ENCODE measurements around the gene PAPPA. TPM values are rescaled to one million over a fixed set of nuclear protein-coding genes. Genes with fewer than 3 reads are reported as not detected.

Gene PAPPA
- total and polyA plus RNA-seq, 9 of the 15 experiments (the other 6 are each of a cell fraction or from before 2014, with no cell fraction given): 0.06 to 0.18 (median 0.11) TPM

DNA sequence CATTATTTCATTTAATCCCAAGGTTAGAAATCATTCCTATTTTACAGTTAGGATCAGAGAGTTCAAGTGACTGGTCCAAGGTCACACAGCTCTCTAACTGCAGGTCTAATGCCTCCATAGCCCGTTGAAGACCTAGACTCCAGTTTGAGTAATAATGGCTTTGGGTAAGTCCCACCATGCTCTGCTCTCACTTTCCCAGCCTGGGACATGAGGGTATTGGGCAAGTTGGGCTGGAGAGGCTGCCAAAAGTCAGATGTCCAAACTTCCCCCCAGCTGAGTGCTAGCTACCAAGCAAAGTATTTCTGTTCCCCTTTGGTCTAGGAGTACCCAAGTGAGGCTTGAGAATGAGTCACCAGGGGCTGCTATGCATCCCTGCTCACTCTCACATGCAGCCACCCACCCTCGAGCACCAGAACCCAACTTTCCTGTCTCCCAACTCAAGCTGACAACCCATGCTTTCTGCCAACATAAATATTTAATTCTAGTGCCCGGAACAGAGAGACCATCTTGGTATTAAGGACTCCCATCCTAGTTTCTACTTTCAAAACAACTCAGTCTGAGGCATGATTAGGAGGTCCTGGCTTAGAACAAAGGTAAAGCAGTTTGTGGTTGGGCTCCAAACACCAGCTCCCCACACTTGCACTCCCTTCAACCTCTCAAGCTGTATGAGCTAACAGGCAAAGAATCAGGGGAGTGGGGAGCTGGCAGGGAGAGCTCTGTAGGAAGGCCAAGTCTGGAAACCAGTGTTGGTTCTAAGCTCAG, 297.0 kb downstream of the PAPPA start (continued):
- TF ChIP-seq HMG20B (CRISPR knock-in tag; IDR thresholded peaks at IDR 0.05) (no peak), MAZ (CRISPR knock-in tag; conservative IDR thresholded peaks at IDR 0.05 in 1 of 2, IDR thresholded peaks at IDR 0.05 in 1 of 2) (0 out of 4 replicates have a peak, but pooled peaks of 1 of the 2 experiments have one; percentile 33), JUN (IDR thresholded peaks at IDR 0.05; ENCODE audit: borderline replicate concordance, low read depth, low read length) (peak; percentile 31; the same call in 1 of the 2 replicates), JUN (CRISPR knock-in tag; IDR thresholded peaks at IDR 0.05; ENCODE audit: borderline replicate concordance) (no peak), FOSL1 (tag; conservative IDR thresholded peaks at IDR 0.05) (peak; percentile 64), RCOR1 (IDR thresholded peaks at IDR 0.05; ENCODE audit: borderline replicate concordance in 1 of 2, low read depth in 2 of 2, low read length in 2 of 2) (0 out of 4 replicates have a peak, but pooled peaks of 1 of the 2 experiments have one; percentile 31), POLR2G (IDR thresholded peaks at IDR 0.05; ENCODE audit: low read depth, low read length) (no peak), SMARCA5 (IDR thresholded peaks at IDR 0.05) (peak; percentile 78; the same call in 1 of the 2 replicates), ZNF717 (CRISPR knock-in tag; IDR thresholded peaks at IDR 0.05) (no peak), ZNF124 (CRISPR knock-in tag; IDR thresholded peaks at IDR 0.05) (no peak), ZNF696 (CRISPR knock-in tag; conservative IDR thresholded peaks at IDR 0.05) (no peak), DACH1 (IDR thresholded peaks at IDR 0.05; ENCODE audit: partially characterized antibody) (no peak)
